GM19328 (cell line): ENCODE results near the gene PI4KA.
"Not testable (repeated sequence)": the region's sequence is repeated elsewhere in the genome, so short reads cannot be mapped to it uniquely, and the experiment has no call there.

Experiments used
- ATAC-seq: cut with Tn5 transposase; IDR thresholded peaks from one replicate; pipeline ENCODE4 v1.9.1; 2021; ENCODE audit warnings: mild to moderate bottlenecking, moderate library complexity; ENCODE audit not compliant: unreplicated experiment

PI4KA gene

GRCh38 chr22:20858615-20859416, at the start of gene PI4KA, which contains the start of gene SNAP29:
Gene PI4KA (minus strand): TSS chr22:20858811. CDS start chr22:20858725, 86 bp downstream.
Gene SNAP29 (plus strand): TSS chr22:20859007. CDS start chr22:20859111, 104 bp downstream.
- ATAC-seq: peak; percentile 88

GRCh38 chr22:20906387-20906767, 47.8 kb upstream of the PI4KA start:
- ATAC-seq: no peak

- no peak for ATAC-seq
Observed at GRCh38 chr22:20905415-20906386, 47.1 kb upstream of the PI4KA start.

- no peak for ATAC-seq
Observed at GRCh38 chr22:20904980-20905355, 46.4 kb upstream of the PI4KA start.

- no peak for ATAC-seq
Observed at GRCh38 chr22:20904008-20904979, 45.7 kb upstream of the PI4KA start.

- ATAC-seq: no peak
Observed at GRCh38 chr22:20903093-20903492, 44.5 kb upstream of the PI4KA start.

GRCh38 chr22:20901093-20902033, 42.8 kb upstream of the PI4KA start:
- not testable (repeated sequence) for ATAC-seq

GRCh38 chr22:20899827-20900423, 41.3 kb upstream of the PI4KA start:
- no peak for ATAC-seq

- ATAC-seq: not testable (repeated sequence)
Observed at GRCh38 chr22:20897737-20898136, 39.1 kb upstream of the PI4KA start.

- ATAC-seq: no peak
Observed at GRCh38 chr22:20890975-20891374, 32.4 kb upstream of the PI4KA start.

GRCh38 chr22:20889904-20890540, 31.4 kb upstream of the PI4KA start:
- ATAC-seq: no peak

- no peak for ATAC-seq
Observed at GRCh38 chr22:20889025-20889704, 30.6 kb upstream of the PI4KA start.

- no peak for ATAC-seq
Observed at GRCh38 chr22:20887375-20887774, 28.8 kb upstream of the PI4KA start.

GRCh38 chr22:20885557-20886323, 27.1 kb upstream of the PI4KA start:
- ATAC-seq: no peak

GRCh38 chr22:20885017-20885556, 26.5 kb upstream of the PI4KA start:
- no peak for ATAC-seq

- ATAC-seq: no peak
Observed at GRCh38 chr22:20884454-20884853, 25.8 kb upstream of the PI4KA start.

GRCh38 chr22:20882855-20883254, 24.2 kb upstream of the PI4KA start:
- ATAC-seq: no peak
